HG02938 (cell line): ENCODE results near the gene DLGAP4.

Experiments
- ATAC-seq: cut with Tn5 transposase; IDR thresholded peaks from one replicate; pipeline ENCODE4 v1.9.1; 2021; ENCODE audit warnings: mild to moderate bottlenecking, moderate library complexity; ENCODE audit not compliant: unreplicated experiment

DLGAP4 gene

DNA sequence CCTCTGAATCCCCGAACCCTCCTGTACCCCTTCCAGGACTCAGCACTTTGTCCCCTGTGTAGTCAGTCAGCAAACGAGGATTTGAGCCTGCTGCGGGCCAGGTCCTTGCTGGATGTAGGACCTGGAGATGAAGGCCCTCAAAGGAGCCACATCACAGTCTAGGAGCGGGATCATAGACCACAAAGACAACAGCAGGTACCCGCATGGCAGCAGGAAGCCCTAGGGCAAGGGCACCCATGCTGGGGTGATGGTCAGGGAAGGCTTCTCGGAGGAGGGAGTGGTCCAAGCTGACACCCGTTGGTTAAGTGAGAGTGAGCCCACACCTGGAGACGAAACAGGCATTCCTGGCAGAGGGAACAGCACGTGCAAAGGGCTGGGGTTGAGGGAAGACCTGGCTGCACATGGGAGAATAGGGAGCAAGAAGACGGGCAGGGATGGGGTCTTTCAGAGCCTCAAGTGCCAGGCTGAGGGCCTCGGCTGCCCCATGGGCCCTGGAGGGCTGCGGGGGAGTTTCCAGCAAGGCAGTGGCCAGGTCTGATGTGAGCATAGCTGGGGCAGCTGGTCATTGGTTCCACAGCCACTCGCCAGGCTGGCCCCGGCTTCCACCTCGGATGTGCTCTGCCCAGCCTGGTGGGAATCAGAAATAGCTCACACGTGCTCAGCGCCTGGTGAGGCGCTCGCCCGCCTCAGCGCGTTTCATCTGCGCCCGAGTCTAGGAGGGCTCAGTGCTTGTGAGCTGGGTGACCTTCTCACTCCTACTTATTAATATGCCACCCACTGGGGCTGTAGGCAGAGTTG, 15.0 kb downstream of the DLGAP4 start:
- no peak for ATAC-seq

DNA sequence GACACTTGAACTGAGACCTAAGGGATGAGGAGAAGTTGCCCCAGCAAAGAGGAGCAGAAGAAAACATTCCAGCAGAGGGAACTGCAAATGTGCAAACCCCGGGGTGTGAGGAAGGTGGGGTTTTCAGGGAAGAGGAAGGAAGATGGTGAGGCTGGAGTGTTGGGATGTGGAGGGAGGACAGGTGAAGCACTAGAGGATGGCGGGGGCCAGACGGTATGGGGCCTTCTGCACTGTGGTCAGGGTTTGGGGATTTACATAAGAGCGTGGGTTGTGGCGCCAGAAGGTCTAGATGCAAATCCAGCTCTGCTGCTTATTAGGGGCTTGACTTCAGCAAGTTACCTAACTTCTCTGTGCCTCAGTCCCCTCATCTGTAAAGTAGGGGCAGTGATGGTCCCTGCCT, 16.0 kb downstream of the DLGAP4 start:
- no peak for ATAC-seq

DNA sequence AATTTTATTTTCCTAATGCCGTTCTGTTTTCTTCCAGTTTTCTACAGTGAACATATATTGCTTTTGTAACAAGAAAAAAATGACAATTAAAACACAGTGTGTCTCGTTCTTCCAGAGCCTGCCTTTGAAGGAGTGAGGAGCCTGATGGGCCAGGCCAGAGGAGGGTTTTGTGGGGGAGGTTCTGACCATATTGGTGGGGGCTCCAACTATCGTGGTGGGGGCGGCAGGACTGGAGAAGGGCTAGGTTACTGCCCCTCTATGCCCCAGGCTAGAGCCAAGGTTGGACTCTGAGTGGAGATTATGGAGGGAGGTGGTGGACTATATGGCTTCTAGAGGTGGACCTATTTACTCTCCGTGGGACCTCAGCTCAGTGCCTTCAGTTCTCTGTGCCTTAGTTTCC, 24.0 kb downstream of the DLGAP4 start:
- ATAC-seq = no peak

DNA sequence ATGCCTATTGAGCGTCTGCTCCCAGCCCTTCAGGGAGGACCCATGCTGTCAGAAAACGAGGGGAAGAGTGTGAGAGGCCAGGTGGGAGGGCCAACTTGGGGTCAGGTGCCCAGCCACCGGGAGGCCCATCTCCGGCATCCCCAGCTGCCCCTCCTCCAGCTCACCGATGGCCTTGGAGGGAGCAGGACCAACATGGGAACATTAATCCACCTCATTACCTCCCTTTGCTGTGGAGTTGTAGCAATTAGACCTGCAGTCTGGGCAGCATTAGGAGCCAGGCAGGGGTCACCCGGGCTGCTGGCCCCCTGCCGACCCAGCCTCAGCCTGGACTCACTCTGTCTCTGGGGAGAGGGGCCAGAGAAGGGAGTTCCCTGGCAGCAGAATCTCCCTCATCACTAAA, 25.1 kb downstream of the DLGAP4 start:
- no peak for ATAC-seq

DNA sequence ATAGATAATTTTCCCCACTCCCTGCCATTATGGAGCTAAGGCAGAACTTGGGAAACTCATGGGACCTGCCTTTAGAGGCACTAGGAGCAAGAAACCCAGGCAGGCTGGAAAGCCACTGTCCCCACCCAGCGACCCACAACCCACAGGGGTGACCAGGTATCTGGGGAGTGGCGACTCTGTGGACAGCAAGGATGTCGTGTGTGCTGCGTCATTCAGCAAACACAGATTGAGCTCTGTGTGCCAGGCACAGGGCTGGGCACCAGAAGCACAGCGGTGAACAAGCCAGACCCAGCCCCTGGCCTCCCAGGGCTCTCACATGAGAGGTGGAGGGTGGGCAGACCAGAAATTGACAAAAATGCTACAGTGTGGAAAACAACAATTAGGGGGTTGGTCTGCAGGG, 27.7 kb downstream of the DLGAP4 start:
- no peak for ATAC-seq

DNA sequence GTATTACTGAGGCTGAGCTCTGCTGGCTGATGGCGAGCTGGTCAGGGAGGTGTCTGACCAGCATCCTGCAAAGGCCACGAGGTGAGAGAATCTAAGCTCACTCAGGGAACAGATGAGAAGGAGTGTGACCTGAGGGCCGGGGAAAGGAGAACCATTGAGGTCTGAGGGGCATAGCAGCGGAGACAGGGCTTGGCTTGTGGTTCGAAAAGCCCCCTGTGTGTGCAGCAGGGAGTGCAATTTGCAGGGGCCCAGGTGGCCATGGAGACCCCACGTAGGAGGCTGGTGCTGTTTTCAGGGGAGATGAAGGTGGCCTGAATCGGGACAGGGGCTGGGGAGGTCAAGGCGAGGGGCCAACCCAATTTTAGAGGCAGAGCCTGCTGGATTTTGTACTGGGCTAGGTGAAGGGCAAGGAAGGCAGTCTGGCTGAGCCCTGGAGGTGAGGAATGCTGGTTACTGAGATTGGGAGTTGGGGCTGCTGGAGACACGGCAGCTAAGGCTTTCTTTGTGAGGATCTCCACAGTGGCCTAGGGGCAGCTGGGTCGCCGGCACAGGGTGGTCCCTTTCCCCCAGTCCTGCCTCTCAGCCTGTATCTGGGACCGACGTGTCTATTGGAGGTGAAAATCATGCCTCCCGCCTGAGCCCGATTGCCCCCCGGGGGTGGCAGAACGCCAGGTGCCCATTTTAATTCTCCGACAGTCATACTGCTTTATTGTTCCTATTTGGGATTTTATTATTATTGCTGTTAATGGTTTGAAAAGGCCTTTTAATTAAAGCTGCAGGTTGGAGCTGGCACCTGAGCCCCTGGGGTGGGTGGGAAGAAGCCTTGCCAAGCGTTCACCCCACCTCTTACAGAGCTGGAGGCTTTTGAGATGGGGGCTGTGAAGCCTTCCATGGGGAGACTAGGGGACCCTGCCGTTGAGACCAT, 28.4 kb downstream of the DLGAP4 start:
- ATAC-seq = no peak

DNA sequence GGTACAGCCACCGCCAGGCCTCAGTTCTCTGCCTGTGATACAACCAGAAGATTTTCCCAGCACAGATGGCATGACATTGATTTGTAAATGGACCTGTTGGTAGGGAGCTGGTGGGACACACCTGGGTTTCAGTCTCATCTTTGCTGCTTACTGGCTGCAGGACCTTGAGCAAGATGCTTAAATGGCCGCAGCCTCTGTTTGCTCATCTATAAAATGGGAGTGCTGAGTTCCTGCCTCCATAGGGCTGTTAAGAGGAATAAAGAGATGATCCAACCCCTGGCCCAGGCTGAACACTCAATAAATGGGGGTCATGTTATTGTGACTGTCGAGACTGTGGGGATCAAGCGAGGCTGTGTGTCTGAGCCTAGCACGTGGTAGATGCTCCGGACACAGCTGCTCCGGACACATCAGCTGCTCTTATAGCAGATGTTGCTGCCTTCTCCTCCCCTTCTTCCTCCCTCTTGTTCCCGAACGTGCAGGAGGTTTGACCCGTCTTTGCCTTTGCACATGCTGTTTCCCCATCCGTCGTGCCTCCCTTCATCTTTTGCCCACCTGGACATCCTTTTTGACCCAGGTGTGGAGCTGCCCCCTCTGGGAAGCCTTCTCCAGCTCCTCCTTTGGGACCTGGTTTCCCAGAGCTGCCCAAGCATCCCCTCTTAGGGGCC, 29.2 kb downstream of the DLGAP4 start:
- no peak for ATAC-seq

DNA sequence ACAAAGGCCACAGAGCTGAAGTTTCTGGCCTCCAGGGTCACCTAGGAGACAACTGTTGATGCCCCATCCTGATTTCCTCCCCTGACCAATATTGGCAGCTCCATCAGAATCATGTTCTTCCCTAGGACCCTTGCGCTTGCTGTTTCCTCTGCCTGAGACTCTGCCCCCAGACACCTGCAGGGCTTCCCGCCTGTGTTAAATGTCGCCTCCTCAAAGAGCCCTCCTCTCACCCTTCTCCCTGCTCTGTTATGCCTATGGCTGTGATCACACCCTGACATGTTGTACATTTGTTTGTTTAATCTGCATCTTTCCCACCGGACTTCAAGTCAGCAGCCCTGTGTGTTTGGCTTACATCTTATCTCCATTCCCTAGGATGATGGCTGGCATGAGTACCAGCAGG, 30.1 kb downstream of the DLGAP4 start:
- no peak for ATAC-seq

DNA sequence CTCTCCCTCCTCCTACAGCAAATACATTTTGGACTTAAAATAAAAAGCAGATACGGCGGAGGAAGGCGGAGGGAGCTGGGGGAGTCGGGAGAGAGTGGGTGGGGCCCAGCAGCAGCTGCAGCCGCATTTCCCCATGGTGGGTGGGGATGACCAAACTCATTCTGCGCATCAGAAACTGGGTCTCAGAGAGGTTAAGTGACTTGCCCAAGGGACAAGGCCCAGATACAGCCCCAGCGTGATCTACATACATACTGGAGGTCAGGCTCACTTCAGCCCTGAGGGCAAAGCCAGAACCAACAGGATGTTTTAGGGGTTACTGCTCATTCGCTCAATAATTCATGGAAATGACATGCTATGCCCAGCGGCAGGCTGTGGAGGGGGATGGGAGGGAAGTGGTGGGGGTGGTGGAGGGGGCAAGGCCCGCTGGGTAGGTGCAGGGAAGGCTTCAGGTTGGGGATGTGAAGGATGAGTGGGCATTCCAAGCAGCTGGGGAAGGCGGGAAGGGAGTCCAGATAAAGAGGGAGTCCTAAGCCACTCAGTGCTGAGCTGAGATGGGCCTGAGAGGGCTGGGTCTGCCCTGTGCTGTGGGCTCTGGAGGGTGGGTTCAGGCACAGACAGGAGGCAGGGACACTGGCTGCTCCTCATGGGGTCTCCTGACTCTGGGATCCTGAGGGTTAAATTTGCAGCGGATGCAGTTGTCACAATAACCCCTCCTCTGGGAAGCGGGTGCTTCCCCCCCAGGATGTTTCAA, 31.0 kb downstream of the DLGAP4 start:
- ATAC-seq = no peak

DNA sequence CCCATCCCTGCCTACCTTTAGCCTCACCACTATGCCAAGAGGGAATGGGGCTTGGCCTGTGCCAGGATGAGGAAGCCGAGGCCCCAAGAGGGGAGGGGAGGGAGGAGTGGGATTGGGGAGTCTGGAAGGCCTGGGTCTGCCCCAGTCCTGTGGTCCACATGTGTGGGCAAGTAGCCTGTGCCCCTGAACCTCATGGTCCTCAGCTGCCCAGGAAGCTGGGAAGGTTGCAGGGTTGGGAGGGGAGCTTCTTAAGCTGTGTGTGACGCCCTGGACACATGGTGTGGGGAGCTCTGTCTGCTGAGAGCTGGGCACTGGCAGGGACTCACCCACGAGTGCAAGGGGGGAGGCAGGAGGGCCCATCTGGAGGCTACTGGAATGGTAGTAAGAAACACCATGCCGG, 31.7 kb downstream of the DLGAP4 start:
- no peak for ATAC-seq

DNA sequence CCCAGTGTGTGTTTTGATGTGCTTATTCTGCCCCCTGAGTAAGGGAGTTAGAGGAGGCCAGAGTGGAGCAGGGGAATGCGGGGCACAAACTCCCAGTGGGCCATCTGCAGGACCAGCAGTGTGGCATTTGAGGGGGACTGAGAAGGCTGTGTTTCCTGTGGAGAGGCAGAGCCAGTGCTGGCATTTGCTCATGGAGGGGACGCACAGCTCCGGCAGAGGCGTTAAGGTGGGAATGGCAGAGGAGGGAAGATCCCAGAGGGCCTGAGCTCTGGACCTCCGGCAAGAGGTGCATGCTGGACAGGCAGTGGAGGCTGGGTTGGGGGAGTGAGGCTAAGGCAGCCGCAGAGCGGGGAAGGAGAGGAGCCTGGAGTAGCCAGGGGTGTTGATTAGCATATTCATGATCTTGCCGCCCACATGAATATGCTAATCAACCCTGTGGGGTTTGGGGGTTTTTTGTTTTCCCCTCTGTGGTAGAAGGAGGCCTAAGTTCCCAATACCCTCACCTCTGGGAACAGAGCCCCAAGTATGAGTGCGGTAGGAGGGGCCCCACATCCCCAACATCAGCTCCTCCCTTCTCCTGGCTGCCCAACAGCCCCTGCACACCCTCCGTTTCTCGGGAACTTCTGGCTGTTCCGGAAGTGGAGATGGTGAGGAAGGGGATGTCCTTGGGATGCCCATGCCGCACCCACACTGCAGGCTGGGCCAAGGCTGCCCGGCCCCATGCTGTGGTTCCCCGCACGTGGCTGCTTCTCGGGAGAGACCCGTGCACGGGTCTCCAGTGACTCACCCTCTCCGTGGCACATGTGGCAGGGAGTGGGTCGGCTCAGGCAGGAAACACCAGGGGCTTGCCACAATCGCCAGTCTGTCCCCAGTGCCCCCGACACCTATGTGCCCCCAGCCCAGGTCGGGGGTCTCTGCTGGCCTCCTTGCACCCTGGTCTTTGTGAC, 33.8 kb downstream of the DLGAP4 start:
- no peak for ATAC-seq

DNA sequence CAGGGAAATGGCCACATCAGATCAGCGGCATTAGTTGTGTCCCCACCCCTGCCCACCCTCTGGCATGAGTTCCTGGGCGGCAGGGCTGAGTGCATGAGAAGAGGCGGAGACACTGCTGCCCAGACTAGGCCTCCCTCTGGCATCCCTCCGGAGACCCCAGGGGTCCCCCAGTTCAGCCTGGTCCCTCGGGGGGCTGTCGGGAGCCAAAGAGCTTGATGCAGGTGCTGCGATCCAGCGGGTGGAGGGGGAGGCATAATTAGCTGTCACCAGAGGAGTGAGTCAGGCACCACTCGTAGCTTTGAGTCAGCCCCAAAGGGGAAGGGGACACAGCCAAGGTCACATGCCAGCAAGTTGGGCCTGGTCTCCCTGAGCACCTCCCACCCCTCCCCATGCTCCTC, 34.5 kb downstream of the DLGAP4 start:
- no peak for ATAC-seq

DNA sequence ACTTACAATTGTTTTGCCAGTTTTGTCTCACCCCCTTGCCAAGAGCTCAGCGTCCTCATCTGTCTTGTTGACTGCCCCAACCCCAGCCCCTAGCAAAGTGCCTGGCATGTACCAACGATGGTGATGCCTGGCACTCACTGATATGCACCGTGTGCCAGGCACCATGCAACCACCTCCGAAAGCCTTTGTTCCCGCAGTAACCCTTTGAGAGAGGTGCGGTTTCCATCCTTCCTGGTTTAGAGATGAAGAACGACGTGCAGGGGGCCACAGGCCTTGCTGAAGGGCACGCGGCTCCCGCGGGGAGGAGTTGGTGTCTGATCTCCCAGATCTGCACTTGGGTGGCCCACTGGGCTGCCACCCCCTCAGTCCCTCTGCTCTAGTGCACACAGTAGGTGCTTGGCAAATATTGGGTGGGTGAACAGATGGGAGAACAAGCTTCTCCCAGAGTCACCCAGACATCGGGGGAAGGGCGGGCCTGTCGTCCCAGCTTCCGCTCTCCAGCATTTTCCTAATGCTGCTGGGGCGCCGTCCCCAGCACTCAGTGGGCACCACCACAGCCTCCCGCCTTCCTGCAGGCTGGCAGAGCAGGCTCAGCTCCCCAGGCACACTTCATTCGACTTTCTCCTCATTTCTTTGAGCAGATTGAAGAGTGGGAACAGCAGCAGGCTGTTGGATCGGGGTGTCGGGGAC, 35.3 kb downstream of the DLGAP4 start:
- no peak for ATAC-seq

DNA sequence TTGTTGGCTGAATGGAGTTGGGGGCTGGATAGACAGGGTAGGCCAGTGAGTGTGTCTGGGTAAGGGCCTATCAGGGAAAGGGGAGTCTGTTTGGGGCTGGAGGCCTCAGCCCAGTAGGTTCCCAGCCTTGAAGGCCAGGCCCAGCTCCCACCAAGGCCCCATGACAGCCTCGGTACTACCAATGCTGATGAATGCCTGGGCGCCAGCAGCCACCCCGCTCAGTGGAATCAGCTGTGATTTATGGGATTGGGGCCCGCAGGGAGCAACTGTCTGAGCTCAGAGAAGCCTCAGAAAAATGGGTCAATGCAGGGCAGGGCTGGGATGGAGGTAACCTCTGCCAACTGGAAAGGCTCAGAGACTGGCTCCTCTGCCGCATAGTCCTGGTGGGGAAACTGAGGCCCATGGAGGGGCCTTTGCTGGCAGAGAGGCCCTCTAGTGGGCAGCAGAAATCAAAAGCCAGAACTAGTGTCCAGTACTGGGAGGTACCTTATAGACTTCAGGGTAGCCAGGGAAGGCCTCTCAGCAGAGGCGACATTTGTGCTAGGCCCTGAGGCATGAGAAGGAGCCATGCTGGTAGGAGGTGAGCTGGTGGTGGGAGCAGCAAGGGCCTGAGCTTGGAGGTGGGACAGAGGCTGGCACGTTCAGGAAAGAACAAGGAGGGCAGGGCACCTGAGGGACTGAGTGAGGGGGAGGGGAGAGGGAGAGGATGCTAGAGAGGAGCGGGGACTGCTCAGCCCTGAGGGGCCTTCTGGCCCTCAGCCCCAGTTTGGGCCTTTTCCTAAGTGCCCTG, 36.4 kb downstream of the DLGAP4 start:
- ATAC-seq = no peak

DNA sequence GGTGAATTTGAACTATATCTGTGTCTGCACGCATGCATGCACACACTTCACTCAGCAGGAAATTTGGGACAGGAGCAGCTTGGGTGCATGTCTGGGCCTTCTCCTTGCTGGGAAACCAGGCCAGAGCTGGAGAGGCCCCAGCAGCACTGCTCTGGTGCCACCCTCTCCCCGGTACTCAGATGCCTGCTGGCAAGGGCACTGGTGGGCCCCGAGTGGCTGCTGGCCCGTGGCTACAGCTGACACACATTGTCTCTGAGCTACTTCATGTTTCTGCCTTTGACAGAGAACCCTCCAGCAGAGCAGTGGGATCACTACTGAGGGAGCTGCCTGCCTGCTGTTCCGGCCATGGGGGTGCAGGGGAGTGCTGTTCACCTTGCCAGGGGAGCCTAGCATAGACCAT, 37.5 kb downstream of the DLGAP4 start:
- ATAC-seq = no peak

DNA sequence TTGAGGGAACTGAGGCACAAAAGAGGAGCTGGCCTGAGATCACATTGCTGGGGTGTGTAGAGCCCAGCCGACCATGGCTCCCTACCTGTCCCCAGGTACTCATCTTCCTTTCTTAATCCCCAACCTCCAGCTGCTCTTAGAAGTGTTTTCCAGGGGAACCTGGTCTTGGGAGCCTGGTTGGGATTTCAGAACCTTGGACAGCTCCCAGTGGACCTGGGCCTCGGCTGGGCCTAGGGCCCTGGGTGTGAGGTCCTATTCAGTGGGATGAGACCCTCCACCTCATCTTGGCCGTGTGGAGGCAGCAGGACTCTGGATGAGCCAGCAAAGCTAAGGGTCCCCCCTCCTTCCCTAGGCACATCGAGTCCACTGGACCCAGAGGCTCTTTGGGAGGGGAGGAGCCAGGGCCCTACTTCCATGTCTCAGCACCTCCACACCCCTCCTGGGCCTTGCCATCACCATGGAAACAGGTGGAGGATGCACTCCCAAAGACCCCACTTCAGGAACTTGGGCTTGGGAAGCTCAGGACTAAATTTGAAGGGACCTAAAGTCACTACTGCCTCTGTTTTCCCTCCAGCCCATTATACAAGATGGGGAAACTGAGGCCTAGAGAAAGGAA, 38.5 kb downstream of the DLGAP4 start:
- no peak for ATAC-seq

DNA sequence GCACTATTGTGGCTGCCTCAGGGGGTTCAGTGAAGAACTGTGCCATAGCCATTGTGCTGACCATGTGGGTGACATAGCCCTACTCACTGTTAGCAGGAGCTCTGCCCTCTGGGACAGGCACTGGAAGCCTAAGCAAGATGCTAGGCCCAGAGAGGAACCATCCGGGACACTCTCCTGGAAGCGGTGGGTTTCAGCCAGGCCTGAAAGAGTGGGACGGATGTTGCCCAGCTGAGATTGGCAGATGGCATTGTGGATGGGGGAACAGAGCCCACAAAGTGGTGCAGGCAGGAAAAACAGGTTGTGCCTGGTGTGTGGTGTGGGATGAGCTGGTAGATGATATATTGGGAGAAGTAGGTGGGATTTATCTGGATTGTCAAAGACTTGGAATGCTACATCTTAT, 40.1 kb downstream of the DLGAP4 start:
- no peak for ATAC-seq
